H1 (cell line): ENCODE measurements around the gene COL11A1.
A peak's percentile ranks its signal among the peaks of the same experiment; 100 is the strongest.

Experiments
- BRCA1 ChIP-seq: IDR thresholded peaks from 2 replicates; pipeline ENCODE4 v1.6.1; 2012; ENCODE audit warnings: low read depth, low read length, improper control_type of control experiment
- EP300 ChIP-seq, 2 experiments: IDR thresholded peaks; 1 replicate in 1 of 2; 2 replicates in 1 of 2; pipeline ENCODE4 v1.6.1; 2011 to 2012; ENCODE audit warnings: low read depth in 2 of 2, low read length in 2 of 2, mild to moderate bottlenecking in 2 of 2, borderline replicate concordance in 1 of 2, inconsistent platforms in 1 of 2, moderate library complexity in 1 of 2
- EZH2 ChIP-seq: fragments of 200-600 bp; sonication (generic); IDR thresholded peaks from 2 replicates; pipeline ENCODE4 v1.7.1; 2012; ENCODE audit warnings: low read depth, mild to moderate bottlenecking, moderate library complexity, low read length, inconsistent platforms; ENCODE audit not compliant: severe bottlenecking
- GTF2F1 ChIP-seq: IDR thresholded peaks from 2 replicates; pipeline ENCODE4 v1.6.1; 2012; ENCODE audit warnings: low read depth, low read length, improper control_type of control experiment, borderline replicate concordance
- JUN ChIP-seq: IDR thresholded peaks from 2 replicates; pipeline ENCODE4 v1.6.1; 2011; ENCODE audit warnings: low read depth, mild to moderate bottlenecking, improper control_type of control experiment, low read length
- KDM5A ChIP-seq: fragments of 200-600 bp; IDR thresholded peaks from 2 replicates; pipeline ENCODE4 v1.7.1; 2012; ENCODE audit warnings: mild to moderate bottlenecking, low read length, inconsistent platforms, mixed read lengths
- POLR2AphosphoS5 ChIP-seq: IDR thresholded peaks from 2 replicates; pipeline ENCODE4 v1.6.1; 2011; ENCODE audit warnings: low read depth, low read length
- SRF ChIP-seq: IDR thresholded peaks from 2 replicates; pipeline ENCODE4 v1.6.1; 2011; ENCODE audit warnings: mild to moderate bottlenecking, low read depth, low read length, moderate library complexity
- TEAD4 ChIP-seq: IDR thresholded peaks from 2 replicates; pipeline ENCODE4 v1.6.1; 2012; ENCODE audit warnings: low read depth, low read length, inconsistent platforms, mixed read lengths
- ZNF274 ChIP-seq: IDR thresholded peaks from 2 replicates; pipeline ENCODE4 v1.7.0; 2012; ENCODE audit warnings: low read length, borderline replicate concordance; ENCODE audit errors: extremely low read depth
- TF ChIP-seq, protein P1 (sequence below), 3 experiments: IDR thresholded peaks; 1 replicate in 2 of 3; 2 replicates in 1 of 3; pipeline versions ENCODE4 v1.5.1 to v1.6.1; 2011; ENCODE audit warnings: low read length in 3 of 3, mild to moderate bottlenecking in 3 of 3, inconsistent platforms in 2 of 3, low read depth in 1 of 3, moderate library complexity in 1 of 3; ENCODE audit not compliant: insufficient read depth in 1 of 3; ENCODE audit errors: control extremely low read depth in 1 of 3

DNA sequence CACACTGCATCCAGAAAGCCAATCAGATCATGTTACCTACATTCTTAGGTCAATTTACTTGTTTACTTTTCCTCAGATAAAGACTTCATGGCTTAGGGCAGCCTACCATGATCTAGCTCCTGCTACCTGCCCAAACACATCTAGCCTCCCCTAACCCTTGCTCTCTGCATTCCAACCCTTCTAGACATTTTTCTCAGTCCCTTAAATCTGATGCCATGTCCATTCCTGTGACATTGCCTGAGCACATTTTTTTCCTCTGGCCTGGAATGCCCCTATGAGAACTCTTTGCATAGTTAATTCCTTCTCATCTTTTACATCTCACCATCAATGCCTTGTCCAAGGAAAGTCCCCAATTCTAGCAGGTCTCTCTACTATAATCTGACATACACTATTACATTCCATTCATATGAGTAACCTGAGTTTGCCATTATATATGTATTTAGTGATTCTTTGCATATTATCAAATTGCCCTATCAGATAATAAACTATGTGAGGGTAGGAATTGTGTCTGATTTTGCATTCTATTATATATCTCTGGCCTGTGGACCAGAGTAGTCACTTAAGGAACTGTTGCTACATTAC is 166.9 kb downstream of the COL11A1 start:
- no peak for TF ChIP-seq POLR2AphosphoS5
- TF ChIP-seq TEAD4: 0 out of 2 replicates have a peak, but pooled peaks have one; percentile 28
- TF ChIP-seq GTF2F1: no peak
- TF ChIP-seq EZH2: no peak
- TF ChIP-seq, protein P1, sequence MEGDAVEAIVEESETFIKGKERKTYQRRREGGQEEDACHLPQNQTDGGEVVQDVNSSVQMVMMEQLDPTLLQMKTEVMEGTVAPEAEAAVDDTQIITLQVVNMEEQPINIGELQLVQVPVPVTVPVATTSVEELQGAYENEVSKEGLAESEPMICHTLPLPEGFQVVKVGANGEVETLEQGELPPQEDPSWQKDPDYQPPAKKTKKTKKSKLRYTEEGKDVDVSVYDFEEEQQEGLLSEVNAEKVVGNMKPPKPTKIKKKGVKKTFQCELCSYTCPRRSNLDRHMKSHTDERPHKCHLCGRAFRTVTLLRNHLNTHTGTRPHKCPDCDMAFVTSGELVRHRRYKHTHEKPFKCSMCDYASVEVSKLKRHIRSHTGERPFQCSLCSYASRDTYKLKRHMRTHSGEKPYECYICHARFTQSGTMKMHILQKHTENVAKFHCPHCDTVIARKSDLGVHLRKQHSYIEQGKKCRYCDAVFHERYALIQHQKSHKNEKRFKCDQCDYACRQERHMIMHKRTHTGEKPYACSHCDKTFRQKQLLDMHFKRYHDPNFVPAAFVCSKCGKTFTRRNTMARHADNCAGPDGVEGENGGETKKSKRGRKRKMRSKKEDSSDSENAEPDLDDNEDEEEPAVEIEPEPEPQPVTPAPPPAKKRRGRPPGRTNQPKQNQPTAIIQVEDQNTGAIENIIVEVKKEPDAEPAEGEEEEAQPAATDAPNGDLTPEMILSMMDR (IDR thresholded peaks at IDR 0.05; ENCODE audit: control extremely low read depth in 1 of 3, insufficient read depth in 1 of 3, low read depth in 1 of 3, low read length in 3 of 3): no peak
- no peak for TF ChIP-seq EP300 (IDR thresholded peaks at IDR 0.05; ENCODE audit: borderline replicate concordance in 1 of 2, low read depth in 2 of 2, low read length in 2 of 2)
- no peak for TF ChIP-seq JUN
- no peak for TF ChIP-seq KDM5A
- no peak for TF ChIP-seq ZNF274
- TF ChIP-seq SRF: no peak
- TF ChIP-seq BRCA1: no peak
